ENCODE measurements around the gene JARID2.

Gene JARID2

DNA sequence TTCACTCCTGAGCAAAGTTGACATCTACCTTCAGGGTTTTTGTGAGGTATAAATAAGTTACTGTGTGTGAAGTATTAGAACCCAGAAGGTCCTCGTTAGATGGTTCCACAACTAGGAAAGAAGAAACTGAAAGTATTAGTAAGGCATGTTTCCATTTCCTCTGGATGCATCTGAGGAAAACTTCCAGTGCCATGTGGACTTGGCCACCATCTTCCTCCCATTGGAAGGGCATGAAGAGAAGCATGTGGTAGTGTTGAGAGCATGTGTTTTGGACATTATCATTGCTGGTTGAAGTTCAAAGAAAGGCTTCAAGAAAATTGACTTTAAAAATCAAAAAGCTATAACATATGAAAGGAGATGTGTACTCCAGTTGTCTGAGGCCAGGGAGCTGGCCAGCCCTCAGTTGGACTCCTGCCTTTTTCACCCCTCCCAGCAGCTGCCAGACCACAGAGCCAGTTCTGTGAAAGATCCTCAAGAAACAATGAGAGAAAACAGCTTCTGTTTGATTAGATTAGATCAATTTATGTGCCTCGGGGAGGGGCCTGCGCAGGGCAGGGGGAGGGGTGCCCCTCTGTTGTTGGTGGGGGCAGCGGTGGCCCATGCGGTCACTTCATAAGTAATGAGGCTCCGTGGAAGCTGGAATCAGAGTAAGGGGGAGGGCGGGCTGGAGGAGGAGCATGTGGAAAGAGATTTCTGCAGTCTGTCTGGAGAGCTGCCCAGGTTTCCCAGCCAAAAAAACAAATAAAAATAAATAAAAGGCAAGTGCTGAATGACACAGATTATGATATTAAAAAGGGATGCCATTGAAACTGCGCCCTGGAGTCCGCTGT lies 154.0 kb downstream of the JARID2 start:
- H3F3A ChIP-seq (ENCODE audit: insufficient read depth, low read length): peaks cover 8% of the 10 kb centered on the region; the same call in 1 of the 2 replicates
- H2AFZ ChIP-seq (ENCODE audit: low read length): no peak overlapping the region
- no peak overlapping the region for H3K27ac ChIP-seq (ENCODE audit: low read length)
- DNase-seq: no peak
- H3K4me1 ChIP-seq (ENCODE audit: low read length): peaks cover 24% of the 10 kb centered on the region
- no peak overlapping the region for H3K9ac ChIP-seq (ENCODE audit: low read length)
- H3K4me3 ChIP-seq (ENCODE audit: low read length): no peak overlapping the region
- no peaks in the 10 kb centered on the region for H3K9me3 ChIP-seq (replicated peaks; ENCODE audit: insufficient read depth, low read length)
- H3K27me3 ChIP-seq (replicated peaks; ENCODE audit: insufficient read depth, low read length): no peaks in the 10 kb centered on the region
- H3K36me3 ChIP-seq (replicated peaks; ENCODE audit: insufficient read depth, low read length): no peaks in the 10 kb centered on the region
- H3K9me2 ChIP-seq (replicated peaks; ENCODE audit: insufficient read depth, low read length): no peaks in the 10 kb centered on the region
- no peak overlapping the region for H3K4me2 ChIP-seq (ENCODE audit: low read depth, low read length)
- TF ChIP-seq EZH2 (optimal IDR thresholded peaks at IDR 0.05; ENCODE audit: low read depth, low read length) (no peak), EZH2phosphoT487 (IDR thresholded peaks at IDR 0.05; ENCODE audit: low read length) (no peak)
- TF ChIP-seq, protein P1, sequence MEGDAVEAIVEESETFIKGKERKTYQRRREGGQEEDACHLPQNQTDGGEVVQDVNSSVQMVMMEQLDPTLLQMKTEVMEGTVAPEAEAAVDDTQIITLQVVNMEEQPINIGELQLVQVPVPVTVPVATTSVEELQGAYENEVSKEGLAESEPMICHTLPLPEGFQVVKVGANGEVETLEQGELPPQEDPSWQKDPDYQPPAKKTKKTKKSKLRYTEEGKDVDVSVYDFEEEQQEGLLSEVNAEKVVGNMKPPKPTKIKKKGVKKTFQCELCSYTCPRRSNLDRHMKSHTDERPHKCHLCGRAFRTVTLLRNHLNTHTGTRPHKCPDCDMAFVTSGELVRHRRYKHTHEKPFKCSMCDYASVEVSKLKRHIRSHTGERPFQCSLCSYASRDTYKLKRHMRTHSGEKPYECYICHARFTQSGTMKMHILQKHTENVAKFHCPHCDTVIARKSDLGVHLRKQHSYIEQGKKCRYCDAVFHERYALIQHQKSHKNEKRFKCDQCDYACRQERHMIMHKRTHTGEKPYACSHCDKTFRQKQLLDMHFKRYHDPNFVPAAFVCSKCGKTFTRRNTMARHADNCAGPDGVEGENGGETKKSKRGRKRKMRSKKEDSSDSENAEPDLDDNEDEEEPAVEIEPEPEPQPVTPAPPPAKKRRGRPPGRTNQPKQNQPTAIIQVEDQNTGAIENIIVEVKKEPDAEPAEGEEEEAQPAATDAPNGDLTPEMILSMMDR (IDR thresholded peaks at IDR 0.05; ENCODE audit: low read length): no peak
- H3K79me2 ChIP-seq (ENCODE audit: low read length): peaks cover 95% of the 10 kb centered on the region
- H4K20me1 ChIP-seq (ENCODE audit: insufficient read depth, low read length): no peaks in the 10 kb centered on the region; the same call in 1 of the 2 replicates

DNA sequence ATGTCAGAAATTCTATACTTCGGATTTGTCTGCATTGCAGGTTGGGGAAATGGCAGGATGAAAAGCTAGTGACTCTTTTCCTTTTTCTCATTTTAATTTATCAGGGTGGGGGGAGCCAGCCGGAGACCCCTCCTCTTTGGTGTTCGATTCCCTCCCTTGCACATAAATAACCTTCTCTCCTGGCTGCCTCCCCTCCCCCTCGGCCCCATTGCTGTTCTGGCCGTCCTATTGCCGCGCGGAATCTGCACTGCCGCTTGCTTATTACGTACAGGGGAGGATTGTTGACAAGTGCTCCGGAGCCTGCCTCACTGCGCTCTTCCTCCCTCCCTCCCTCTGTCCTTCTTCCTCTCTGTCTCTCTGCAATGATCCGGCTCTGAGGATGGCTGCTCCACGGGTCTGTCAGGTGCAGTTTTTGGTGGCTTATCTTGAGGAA lies 154.7 kb downstream of the JARID2 start:
- Histone ChIP-seq H3K4me1 (ENCODE audit: low read length) (peaks cover 24% of the 10 kb centered on the region), H3F3A (ENCODE audit: insufficient read depth, low read length) (peaks cover 8% of the 10 kb centered on the region; the same call in 1 of the 2 replicates), H4K20me1 (ENCODE audit: insufficient read depth, low read length) (peaks cover 2% of the 10 kb centered on the region), H3K4me3 (ENCODE audit: low read length) (no peak overlapping the region), H3K9ac (ENCODE audit: low read length) (no peak overlapping the region), H3K9me2 (replicated peaks; ENCODE audit: insufficient read depth, low read length) (no peaks in the 10 kb centered on the region), H3K4me2 (ENCODE audit: low read depth, low read length) (no peak overlapping the region), H3K27me3 (replicated peaks; ENCODE audit: insufficient read depth, low read length) (no peaks in the 10 kb centered on the region), H2AFZ (ENCODE audit: low read length) (no peak overlapping the region), H3K9me3 (replicated peaks; ENCODE audit: insufficient read depth, low read length) (no peaks in the 10 kb centered on the region), H3K79me2 (ENCODE audit: low read length) (peaks cover 98% of the 10 kb centered on the region), H3K36me3 (replicated peaks; ENCODE audit: insufficient read depth, low read length) (no peaks in the 10 kb centered on the region), H3K27ac (ENCODE audit: low read length) (no peak overlapping the region)
- no peak for DNase-seq
- TF ChIP-seq EZH2phosphoT487 (IDR thresholded peaks at IDR 0.05; ENCODE audit: low read length): no peak
- TF ChIP-seq, protein P1 (IDR thresholded peaks at IDR 0.05; ENCODE audit: low read length): no peak
- no peak for TF ChIP-seq EZH2 (optimal IDR thresholded peaks at IDR 0.05; ENCODE audit: low read depth, low read length)

DNA sequence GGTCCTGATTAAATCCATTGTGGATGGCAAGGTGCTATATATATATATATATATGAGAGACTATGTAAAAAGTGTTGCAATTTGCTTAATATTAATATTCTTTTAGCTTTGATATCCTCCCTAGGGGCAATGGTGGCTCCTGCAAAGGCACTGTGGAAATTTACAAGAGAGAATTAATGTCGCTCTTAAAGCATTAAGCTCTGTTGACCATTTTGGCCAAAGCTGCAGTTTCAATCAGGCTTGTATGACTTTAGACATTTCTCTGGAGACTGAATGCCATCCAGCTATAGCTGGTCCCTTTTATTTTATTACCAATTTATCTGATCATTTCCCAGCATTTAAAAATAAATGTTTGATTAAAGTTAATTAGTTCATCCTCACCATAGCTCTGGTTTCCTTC lies 155.3 kb downstream of the JARID2 start:
- H3K79me2 ChIP-seq (ENCODE audit: low read length): peaks cover 98% of the 10 kb centered on the region
- H3K4me3 ChIP-seq (ENCODE audit: low read length): no peak overlapping the region
- H3F3A ChIP-seq (ENCODE audit: insufficient read depth, low read length): peaks cover 8% of the 10 kb centered on the region; the same call in 1 of the 2 replicates
- H3K4me2 ChIP-seq (ENCODE audit: low read depth, low read length): no peak overlapping the region
- no peak overlapping the region for H2AFZ ChIP-seq (ENCODE audit: low read length)
- H3K9me2 ChIP-seq (replicated peaks; ENCODE audit: insufficient read depth, low read length): no peaks in the 10 kb centered on the region
- H4K20me1 ChIP-seq (ENCODE audit: insufficient read depth, low read length): peaks cover 4% of the 10 kb centered on the region
- H3K4me1 ChIP-seq (ENCODE audit: low read length): peaks cover 24% of the 10 kb centered on the region
- H3K27me3 ChIP-seq (replicated peaks; ENCODE audit: insufficient read depth, low read length): no peaks in the 10 kb centered on the region
- no peak overlapping the region for H3K27ac ChIP-seq (ENCODE audit: low read length)
- no peak overlapping the region for H3K9ac ChIP-seq (ENCODE audit: low read length)
- no peaks in the 10 kb centered on the region for H3K9me3 ChIP-seq (replicated peaks; ENCODE audit: insufficient read depth, low read length)
- TF ChIP-seq, protein P1 (IDR thresholded peaks at IDR 0.05; ENCODE audit: low read length): no peak
- TF ChIP-seq EZH2 (optimal IDR thresholded peaks at IDR 0.05; ENCODE audit: low read depth, low read length) (no peak), EZH2phosphoT487 (IDR thresholded peaks at IDR 0.05; ENCODE audit: low read length) (no peak)
- H3K36me3 ChIP-seq (replicated peaks; ENCODE audit: insufficient read depth, low read length): no peaks in the 10 kb centered on the region
- DNase-seq: no peak
